Renal cortex interstitium (tissue), 15 donors: ENCODE results near the gene SRCIN1. TPM values are rescaled to one million over a fixed set of nuclear protein-coding genes. Genes with fewer than 3 reads are reported as not detected.
"Not testable (repeated sequence)": the region's sequence is repeated elsewhere in the genome, so short reads cannot be mapped to it uniquely, and the experiment has no call there.

Source experiments
- DNase-seq, 11 donors: peaks; one replicate each; pipeline ENCODE4 v3.0.0-alpha.2; 2013; ENCODE audit warnings: low read depth in 9 of 11, low spot score in 4 of 11; ENCODE audit errors: extremely low read depth in 1 of 11
- long read RNA-seq, 16 experiments: transcript quantifications; one replicate each; lab custom pipeline, GENCODE V29; 2026
- polyA plus RNA-seq, 3 donors: library from polyadenylated mRNA; unstranded; fragments of 120-200 nt; gene quantifications; one replicate each; pipeline ENCODE4 v1.2.1, GENCODE V29; 2013; ENCODE audit not compliant: insufficient read length in 3 of 3

The SRCIN1 gene, protein sequence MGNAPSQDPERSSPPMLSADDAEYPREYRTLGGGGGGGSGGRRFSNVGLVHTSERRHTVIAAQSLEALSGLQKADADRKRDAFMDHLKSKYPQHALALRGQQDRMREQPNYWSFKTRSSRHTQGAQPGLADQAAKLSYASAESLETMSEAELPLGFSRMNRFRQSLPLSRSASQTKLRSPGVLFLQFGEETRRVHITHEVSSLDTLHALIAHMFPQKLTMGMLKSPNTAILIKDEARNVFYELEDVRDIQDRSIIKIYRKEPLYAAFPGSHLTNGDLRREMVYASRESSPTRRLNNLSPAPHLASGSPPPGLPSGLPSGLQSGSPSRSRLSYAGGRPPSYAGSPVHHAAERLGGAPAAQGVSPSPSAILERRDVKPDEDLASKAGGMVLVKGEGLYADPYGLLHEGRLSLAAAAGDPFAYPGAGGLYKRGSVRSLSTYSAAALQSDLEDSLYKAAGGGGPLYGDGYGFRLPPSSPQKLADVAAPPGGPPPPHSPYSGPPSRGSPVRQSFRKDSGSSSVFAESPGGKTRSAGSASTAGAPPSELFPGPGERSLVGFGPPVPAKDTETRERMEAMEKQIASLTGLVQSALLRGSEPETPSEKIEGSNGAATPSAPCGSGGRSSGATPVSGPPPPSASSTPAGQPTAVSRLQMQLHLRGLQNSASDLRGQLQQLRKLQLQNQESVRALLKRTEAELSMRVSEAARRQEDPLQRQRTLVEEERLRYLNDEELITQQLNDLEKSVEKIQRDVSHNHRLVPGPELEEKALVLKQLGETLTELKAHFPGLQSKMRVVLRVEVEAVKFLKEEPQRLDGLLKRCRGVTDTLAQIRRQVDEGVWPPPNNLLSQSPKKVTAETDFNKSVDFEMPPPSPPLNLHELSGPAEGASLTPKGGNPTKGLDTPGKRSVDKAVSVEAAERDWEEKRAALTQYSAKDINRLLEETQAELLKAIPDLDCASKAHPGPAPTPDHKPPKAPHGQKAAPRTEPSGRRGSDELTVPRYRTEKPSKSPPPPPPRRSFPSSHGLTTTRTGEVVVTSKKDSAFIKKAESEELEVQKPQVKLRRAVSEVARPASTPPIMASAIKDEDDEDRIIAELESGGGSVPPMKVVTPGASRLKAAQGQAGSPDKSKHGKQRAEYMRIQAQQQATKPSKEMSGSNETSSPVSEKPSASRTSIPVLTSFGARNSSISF
- 1 to 10 TPM; 3.0 to 6.9 (median 5.3) TPM for polyA plus RNA-seq
- long read RNA-seq, donor 1: 0 reads
- long read RNA-seq, donor 2: 0 reads
- long read RNA-seq, donor 3: 0 reads
- long read RNA-seq, donor 4: 0 reads
- long read RNA-seq, donor 5: 0 reads
- long read RNA-seq, donor 6: 0 reads
- long read RNA-seq, donor 7: 0 reads
- long read RNA-seq, donor 8: 0 reads
- long read RNA-seq, donor 9: 0 reads
- long read RNA-seq, donor 10, partial matches to known transcripts: 0 of 1 reads
- long read RNA-seq, donor 10, other reads (novel, unspliced or antisense): 0 of 1 reads
- long read RNA-seq, donor 11, partial matches to known transcripts: 6 of 33 reads
- long read RNA-seq, donor 11, other reads (novel, unspliced or antisense): 27 of 33 reads
- long read RNA-seq, donor 12: 0 reads
- long read RNA-seq, donor 13: 0 reads
- long read RNA-seq, donor 14: 0 reads
- long read RNA-seq, donor 15: 0 reads
- long read RNA-seq, donor 16, partial matches to known transcripts: 240 of 293 reads
- long read RNA-seq, donor 16, other reads (novel, unspliced or antisense): 53 of 293 reads

DNA sequence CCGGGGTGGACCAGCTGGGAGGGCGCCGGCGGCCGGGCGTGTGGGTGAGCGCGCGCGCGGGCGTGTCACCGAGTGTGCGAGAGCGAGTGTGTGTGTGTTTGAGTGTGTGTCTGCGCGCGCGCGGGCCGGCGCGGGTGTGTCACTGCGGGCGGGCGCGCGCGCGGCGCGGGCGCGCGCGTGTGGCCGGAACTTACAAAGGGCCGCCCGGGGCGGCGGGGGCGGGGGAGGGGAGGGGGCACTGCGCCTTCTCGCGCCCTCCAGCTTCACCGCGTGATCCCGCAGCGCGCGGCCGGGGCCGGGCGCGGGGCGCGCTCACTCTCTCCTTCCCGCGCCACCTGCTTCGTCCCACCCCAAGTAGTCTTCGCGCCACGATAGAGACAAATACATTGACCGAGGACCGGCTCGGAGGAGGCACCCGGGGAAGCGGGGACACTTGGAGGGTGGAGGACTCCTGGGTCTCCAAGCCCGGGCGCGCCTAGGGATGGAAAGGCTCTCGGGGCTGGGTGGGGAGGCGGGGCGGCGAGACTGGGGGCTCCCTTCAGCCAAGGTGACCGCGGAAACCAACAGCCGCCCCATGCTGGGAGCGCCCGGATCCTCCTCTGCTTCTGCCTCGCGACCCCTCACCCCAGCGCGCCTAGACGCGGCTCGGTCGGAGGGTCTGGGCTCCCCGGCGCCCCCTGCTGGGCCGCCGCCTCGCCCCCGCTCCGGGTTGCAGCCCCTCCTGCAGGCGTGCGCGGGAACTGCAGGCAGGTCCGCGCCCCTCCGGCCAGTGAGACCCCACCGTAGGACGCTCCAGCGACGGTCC is at the start of gene SRCIN1:
Gene SRCIN1 (minus strand): TSS at position 112 of the 805 bp plus-strand sequence. CDS start 247 bp downstream, outside the sequence.
- DNase-seq: no peak

DNA sequence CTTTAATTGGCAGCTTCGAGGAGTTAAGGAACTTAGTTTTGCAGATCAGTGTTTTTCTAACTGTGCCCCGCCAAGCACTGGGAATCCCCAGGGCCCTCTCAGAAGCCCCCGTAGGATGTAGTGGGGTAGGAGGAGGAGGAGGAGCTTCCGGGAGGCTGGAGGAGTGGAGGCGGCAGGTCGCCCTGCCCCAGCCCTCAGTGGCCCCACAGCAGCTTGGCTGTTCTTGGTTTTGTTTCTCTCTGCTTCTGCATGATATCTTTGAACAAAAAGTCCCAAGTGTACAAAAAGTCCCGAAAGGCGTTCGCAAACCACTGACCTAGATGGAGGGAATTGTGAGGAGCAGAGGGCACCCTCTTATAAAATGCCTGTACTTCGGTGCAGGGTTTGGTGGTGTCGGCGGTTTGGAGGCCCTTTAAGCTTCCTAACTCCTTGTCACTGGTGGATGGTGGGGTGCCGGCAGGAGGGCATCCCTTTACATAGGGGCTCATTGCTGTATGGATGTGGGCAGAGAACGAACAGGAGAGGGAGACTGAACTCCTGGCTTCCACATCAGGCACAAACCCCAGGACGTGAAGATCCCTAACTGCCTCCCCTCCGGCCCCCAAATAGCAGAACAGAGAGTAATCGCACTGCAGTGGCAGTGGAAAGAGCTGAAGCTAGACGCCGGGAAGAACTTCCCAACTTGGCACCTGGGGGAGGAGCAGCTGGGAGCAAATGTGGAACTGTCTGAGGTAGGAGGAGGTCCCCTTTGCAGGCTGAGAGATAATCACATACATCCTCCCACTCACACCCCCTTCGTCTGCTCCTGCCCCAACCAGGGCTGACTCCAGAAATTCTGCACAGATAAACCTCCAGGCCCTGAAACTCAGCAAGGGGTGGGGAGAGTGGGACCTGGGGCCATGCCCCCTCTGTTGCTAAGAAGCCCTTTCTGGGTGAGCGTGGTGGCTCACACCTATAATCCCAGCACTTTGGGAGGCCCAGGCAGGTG is 49.0 kb upstream of the SRCIN1 start:
- DNase-seq: no peak

DNA sequence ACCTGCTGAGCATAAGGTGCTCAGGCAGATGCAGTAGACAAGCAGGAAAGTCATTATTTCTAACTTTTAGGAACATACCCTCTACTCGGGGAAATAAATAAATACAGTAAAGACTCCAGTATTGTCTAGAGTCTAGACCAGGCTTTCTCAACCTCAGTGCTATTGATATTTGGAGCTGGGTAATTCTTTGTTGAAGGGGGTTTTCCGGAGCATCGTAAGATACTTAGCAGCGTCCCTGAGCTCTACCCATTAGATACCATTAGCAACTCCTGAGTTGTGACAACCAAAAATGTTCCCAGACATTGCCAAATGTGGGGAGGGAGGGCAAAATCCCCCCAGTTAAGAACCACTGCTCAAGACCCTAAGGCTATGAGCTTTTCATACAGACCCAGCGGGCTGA is 47.9 kb upstream of the SRCIN1 start:
- DNase-seq: no peak

DNA sequence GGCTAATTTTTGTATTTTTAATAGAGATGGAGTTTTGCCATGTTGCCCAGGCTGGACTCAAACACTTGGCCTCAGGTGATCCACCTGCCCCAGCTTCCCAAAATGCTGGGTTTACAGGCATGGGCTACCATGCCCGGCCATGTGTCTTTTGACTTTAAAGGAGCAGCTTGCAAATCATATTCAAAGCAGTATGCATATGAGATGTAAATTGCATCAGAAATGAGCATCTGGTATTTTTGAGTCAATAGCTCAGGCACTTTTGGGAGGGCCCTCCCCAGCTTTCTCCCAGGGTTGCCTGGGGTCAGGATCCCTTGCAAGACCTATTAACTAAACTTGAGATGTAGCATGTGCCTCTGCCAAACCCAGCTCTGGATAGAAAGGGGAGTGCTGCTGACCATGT is 47.5 kb upstream of the SRCIN1 start:
- DNase-seq: no peak

DNA sequence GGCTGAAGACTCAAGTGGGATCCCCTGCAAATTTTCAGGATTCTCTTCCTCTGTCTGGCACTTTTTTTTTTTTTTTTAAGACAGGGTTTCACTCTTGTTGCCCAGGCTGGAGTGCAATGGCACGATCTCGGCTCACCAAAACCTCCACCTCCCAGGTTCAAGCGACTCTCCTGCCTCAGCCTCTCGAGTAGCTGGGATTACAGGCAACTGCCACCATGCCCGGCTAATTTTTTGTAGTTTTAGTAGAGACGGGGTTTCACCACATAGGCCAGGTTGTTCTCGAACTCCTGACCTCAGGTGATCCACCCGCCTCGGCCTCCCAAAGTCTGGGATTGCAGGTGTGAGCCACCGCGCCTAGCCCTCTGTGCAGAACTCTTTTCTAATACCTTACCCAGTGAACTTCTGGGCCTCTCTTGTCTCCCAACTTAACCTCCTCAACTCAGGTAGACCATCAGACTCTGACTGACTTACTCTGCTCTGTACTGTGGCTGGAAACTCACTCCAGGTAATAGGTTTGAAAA is 45.0 kb upstream of the SRCIN1 start:
- not testable (repeated sequence) for DNase-seq

DNA sequence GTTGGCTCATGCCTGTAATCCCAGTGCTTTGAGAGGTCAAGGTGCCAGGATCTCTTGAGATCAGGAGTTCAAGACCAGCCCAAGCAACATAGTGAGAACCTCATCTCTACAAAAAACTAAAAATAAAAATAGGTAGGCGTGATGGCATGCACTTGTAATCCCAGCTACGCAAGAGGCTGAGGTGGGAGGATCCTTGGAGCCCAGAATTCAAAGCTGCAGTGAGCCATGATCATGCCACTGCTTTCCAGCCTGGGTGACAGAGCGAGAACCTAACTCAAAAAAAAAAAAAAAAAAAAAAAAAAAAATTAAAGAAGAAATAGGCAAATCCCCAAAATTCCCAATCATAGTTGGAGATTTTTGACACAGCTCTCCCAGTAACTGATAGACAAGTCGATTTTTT is 32.2 kb upstream of the SRCIN1 start:
- no peak for DNase-seq

DNA sequence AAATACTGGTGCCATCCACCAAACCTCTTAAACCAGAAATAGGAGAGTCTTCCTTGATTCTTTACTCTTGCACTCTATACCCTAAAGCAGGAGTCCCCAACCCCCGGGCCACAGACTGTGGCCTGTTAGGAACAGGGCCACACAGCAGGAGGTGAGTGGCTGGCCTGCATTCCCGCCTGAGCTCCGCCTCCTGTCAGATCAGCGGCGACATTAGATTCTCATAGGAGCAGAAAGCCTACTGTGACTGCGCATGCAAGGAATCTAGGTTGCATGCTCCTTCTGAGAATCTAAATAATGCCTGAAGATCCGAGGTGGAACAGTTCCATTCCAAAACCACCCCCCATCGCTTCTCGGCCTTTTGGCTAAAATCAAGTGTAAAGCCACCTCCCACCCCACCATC is 30.3 kb upstream of the SRCIN1 start:
- no peak for DNase-seq

DNA sequence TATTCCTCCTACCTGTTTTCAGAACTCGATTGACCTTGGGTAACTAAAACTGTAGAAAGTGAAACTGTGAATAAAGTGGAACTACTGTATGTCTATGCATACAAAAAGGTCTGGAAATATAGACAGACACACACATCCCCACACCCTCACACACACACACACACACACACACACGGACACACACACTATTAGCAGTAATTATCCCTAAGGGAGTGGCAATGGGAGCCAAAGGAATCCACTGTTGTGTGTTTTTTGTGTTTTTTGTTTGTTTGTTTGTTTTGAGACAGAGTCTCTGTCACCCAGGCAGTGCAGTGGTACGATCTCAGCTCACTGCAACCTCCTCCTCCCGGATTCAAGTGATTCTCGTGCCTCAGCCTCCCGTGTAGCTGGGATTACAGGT is 26.6 kb upstream of the SRCIN1 start:
- DNase-seq: no peak

DNA sequence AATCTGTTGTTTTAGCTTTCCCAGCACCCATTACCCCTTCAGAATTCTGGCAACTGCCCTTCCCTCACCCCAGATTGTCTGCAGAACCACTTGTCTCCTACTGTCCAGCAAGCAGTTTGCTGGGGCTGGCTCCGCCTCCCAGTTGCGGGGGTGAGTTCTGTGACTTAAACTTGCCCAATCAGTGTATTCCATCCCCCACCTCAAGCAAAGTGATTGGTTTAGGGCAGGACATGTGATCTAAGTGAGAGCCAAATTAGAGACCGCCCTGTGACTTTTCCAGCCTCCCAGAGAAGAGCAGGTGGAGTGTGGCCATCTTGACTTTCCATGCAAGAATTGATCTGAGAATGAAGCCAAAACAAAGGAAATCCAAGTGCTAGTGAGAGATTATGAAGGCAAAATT is 22.7 kb upstream of the SRCIN1 start:
- DNase-seq: no peak

DNA sequence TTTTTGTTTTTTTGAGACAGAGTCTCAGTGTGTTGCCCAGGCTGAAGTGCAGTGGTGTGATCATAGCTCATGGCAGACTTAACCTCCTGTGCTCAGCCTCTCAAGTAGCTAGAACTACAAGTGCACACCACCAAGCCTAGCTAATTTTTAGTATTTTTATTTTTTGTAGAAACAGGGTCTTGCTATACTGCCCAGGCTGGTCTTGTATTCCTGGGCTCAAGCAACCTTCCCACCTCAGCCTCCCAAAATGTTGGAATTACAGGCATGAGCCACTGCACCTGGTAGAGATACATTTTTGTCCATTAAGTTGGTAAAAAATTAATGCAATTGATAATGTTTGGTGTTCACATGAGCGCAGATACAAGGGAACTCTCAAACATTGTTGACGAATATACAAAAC is 22.2 kb upstream of the SRCIN1 start:
- DNase-seq: no peak

DNA sequence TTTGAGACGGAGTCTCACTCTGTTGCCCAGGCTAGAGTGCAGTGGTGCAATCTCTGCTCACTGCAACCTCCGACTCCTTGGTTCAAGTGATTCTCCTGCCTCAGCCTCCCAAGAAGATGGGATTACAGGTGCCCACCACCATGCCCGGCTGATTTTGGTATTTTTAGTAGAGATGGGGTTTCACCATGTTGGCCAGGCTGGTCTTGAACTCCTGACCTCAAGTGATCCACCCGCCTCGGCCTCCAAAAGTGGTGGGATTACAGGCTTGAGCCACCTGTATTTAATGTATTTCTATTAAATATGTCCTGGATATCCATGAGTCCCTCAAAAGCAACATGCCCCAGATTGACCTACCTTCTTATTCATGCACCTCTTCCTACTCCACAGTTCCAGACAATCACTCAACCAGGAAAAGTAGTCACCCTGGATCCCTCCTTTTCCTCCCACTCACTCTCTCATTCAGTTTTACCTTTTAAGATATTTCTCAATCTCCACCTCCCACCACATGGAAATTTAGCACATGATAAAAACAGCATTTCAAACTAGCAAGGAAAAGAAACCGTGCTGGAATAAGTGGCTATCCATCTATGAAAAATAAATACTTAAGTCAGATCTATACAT is 21.0 kb upstream of the SRCIN1 start:
- DNase-seq: not testable (repeated sequence)

DNA sequence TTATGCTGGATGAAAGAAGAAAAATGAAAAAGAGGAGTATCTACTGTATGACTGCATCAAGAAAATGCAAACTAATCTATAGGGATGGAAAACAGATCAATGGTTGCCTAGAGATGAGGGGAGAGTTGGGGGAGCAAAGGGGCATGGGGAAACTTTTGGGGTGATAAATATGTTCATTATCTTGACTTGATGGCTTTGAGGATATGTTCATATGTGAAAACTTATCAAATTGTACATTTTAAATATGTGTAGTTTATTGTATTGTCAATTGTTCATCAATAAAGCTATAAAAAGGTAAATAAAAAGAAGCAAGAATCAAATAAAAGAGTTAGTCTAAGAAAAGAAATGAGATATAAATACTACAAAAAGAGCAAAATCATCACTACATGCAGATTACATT is 19.7 kb upstream of the SRCIN1 start:
- no peak for DNase-seq

DNA sequence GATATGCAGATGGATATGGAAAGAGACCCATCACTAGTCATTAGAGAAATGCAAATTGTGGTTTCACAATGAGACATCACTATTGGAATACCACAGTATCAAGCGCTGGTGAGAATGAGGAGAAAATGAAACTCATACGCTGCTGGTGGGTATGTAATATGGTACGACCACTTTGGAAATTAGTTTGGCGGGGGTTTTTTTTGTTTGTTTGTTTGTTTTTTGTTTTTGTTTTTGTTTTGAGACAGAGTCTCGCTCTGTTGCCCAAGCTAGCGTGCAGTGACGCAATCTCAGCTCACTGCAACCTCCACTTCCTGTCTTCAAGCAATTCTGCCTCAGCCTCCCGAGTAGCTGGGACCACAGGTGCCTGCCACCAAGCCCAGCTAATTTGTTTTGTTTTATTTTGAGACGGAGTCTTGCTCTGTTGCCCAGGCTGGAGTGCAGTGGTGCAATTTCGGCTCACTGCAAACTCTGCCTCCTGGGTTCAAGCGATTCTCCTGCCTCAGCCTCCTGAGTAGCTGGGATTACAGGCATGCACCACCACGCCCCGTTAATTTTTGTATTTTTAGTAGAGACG is 19.1 kb upstream of the SRCIN1 start:
- DNase-seq: not testable (repeated sequence)

DNA sequence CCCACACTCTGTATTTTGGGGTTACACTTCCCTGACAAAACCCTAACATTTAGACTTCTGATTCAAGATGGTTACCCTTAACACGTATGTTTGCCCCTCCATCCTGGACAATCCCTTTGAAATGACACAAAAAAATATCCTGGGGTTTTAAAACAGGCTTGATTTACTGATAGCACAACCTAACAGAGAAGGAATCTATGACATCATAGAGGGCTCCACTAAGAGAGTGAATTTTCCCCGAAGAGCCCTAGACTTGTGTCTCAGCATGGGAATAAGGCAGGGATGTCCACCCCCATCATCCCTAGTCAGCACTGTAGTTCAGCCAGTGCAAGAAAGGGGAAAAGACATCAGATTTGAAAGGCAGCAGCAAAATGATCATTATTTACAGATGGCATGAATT is 15.8 kb upstream of the SRCIN1 start:
- DNase-seq: no peak

DNA sequence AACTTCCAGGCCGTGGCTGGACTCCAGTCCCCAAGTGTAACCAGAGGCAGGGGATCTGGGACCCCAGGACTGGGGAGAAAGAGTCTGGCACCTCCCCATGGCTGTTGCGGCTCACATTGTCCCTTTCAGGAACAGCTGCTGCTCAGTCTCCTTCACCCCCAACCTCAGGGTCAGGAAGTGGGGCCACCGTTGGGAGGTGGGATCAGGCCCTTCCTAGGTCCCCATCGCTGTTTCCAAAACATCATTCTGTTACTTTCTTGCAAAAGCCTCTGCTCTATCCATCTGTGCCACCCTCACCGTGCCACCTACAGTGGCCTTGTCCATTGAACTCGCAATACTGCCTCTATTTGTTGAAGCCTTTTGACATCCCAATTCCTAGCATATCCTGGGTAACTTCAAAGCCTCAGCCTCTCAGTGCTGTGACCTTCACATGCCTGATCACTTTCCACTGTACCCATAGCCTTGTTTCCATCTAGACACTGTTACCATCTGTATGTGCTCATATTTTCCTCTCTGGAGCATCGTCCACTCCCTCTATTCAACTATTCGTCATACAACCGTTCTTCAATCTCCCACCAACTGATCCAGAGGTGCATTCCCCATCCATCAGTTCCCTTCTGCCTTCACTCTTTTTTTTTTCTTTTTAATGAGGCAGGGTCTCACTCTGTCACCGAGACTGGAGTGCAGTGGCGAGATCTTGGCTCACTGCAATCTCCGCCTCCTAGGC is 15.0 kb upstream of the SRCIN1 start:
- DNase-seq: no peak
